Measurements from ENCODE around the gene ANGPTL3.
"Not testable (repeated sequence)": the region's sequence is repeated elsewhere in the genome, so short reads cannot be mapped to it uniquely, and the experiment has no call there.

The ANGPTL3 gene

DNA sequence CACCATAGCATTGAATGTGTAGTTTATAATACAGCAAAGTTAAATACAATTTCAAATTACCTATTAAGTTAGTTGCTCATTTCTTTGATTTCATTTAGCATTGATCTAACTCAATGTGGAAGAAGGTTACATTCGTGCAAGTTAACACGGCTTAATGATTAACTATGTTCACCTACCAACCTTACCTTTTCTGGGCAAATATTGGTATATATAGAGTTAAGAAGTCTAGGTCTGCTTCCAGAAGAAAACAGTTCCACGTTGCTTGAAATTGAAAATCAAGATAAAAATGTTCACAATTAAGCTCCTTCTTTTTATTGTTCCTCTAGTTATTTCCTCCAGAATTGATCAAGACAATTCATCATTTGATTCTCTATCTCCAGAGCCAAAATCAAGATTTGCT is at the start of gene ANGPTL3:
TSS of gene ANGPTL3 (plus strand) at position 240 of the 400 bp plus-strand sequence. CDS start at position 287, 47 bp downstream.
- TF ChIP-seq CTCF (IDR thresholded peaks at IDR 0.05; ENCODE audit: insufficient read depth, low read depth, low read length, missing control alignments) = no peak
- no peak for DNase-seq (ENCODE audit: low read depth)
- no peak within 1 kb of the TSS for H3K4me3 ChIP-seq (ENCODE audit: low read length)

DNA sequence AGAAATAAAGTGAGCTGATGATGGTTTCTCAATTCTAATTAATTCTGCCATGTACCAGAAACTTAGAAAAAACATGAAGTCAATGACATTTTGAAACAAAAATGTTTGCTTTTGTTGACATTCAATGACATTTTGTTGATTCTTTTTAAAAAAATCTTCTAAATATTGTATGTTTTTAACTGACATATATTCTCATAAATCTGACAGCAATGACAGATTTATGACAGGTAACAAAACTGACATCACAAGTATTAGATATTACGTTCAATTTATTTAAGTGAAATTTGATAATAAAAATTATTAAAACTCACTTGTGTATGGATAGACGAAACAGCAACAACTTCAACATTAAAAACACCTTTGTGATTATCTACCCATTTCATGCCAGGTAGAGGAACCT is 36.0 kb upstream of the ANGPTL3 start:
- no peak for TF ChIP-seq CTCF (IDR thresholded peaks at IDR 0.05; ENCODE audit: insufficient read depth, low read depth, low read length, missing control alignments)
- DNase-seq (ENCODE audit: low read depth) = no peak
- no peak overlapping the region for H3K4me3 ChIP-seq (ENCODE audit: low read length)

DNA sequence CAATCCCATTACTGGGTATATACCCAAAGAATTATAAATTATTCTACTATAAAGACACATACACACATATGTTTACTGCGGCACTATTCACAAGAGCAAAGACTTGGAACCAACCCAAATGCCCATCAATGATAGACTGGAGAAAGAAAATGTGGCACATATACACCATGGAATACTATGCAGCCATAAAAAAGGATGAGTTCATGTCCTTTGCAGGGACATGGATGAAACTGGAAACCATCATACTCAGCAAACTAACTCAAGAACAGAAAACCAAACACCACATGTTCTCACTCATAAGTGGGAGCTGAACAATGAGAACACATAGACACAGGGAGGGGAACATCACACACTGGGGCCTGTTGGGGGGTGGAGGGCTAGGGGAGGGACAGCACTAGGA is 30.1 kb upstream of the ANGPTL3 start:
- DNase-seq (ENCODE audit: low read depth); H3K4me3 ChIP-seq (ENCODE audit: low read length): not testable (repeated sequence)

GRCh38 chr1:62567926-62568325 is 29.4 kb upstream of the ANGPTL3 start:
- H3K4me3 ChIP-seq (ENCODE audit: low read length); DNase-seq (ENCODE audit: low read depth): not testable (repeated sequence)

DNA sequence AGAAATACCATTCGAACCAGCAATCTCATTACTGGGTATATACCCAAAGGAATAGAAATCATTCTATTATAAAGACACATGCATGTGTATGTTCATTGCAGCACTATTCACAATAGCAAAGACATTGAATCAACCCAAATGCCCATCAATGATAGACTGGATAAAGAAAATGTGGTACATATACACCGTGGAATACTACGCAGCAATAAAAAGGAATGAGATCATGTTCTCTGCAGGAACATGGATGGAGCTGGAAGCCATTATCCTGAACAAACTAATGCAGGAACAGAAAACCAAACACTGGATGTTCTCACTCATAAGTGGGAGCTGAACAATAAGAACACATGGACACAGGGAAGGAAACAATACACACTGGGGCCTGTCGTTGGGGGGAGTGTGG is 25.8 kb upstream of the ANGPTL3 start:
- H3K4me3 ChIP-seq (ENCODE audit: low read length); DNase-seq (ENCODE audit: low read depth): not testable (repeated sequence)

GRCh38 chr1:62572476-62572875 is 24.8 kb upstream of the ANGPTL3 start:
- no peak overlapping the region for H3K4me3 ChIP-seq (ENCODE audit: low read length)
- TF ChIP-seq CTCF (IDR thresholded peaks at IDR 0.05; ENCODE audit: insufficient read depth, low read depth, low read length, missing control alignments) = no peak
- no peak for DNase-seq (ENCODE audit: low read depth)

DNA sequence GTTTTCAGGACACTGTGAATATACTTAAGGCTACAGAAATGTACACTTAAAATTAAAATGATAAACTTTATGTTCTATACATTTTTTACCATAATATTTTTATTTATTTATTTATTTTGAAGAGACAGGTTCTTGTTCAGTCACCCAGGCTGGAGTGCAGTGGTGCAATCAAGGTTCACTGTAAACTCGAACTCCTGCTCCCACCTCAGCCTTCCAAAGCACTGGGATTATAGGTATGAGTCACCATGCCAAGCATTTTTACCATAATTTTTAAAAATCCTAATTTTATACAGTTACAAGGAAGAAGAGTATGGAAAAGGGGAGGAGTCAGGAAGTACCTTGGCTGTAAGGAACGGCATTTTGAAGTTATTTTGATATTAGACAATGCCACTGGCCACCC is 23.6 kb upstream of the ANGPTL3 start:
- no peak overlapping the region for H3K4me3 ChIP-seq (ENCODE audit: low read length)
- TF ChIP-seq CTCF (IDR thresholded peaks at IDR 0.05; ENCODE audit: insufficient read depth, low read depth, low read length, missing control alignments) = no peak
- DNase-seq (ENCODE audit: low read depth) = no peak

DNA sequence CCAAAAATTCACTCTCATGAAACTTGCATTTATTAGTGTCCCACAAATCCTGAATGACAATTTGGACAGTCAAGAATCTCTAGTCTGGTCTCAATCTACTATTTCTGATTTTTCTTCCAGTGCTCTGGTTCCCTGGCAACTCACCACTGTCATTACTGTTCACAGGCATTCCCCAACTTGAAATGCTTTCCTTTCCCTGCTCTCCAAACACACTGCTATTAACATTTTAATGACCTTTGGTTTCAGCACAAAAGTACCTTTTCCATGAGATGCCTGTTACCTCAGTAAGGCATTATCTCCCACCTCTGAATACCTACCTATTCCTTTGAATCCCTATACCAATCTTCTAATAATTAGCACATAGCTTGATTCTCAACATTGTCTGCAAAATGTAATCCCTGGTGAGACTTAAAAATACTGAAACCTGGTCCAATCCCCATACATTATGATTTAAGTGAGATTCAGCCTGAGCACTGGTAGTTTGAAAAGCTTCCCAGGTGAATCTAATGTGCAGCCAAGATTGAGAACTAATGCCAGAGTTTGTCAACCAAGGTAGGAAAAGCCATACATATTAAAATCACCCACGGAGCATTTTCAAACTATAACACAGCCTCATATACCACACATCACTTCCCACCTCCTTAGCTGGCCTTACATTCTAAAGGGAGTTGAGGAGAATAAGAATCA is 11.7 kb upstream of the ANGPTL3 start:
- TF ChIP-seq CTCF (IDR thresholded peaks at IDR 0.05; ENCODE audit: insufficient read depth, low read depth, low read length, missing control alignments) = no peak
- H3K4me3 ChIP-seq (ENCODE audit: low read length) = no peak overlapping the region
- DNase-seq (ENCODE audit: low read depth) = no peak

GRCh38 chr1:62588000-62588399 is 9.3 kb upstream of the ANGPTL3 start:
- no peak overlapping the region for H3K4me3 ChIP-seq (ENCODE audit: low read length)
- TF ChIP-seq CTCF (IDR thresholded peaks at IDR 0.05; ENCODE audit: insufficient read depth, low read depth, low read length, missing control alignments) = no peak
- no peak for DNase-seq (ENCODE audit: low read depth)

Data from epithelial cell of esophagus (primary cell).